CD14-positive monocyte (primary cell): Measurements from ENCODE around the gene PRDM11. TPM values are rescaled to one million over a fixed set of nuclear protein-coding genes. Genes with fewer than 3 reads are reported as not detected.

Experiments used
- DNase-seq, 3 donors: peaks; one replicate each; pipeline ENCODE4 v3.0.0-alpha.2; 2011 to 2022
- H2AFZ ChIP-seq: 2 replicates; pipeline ENCODE4 v1.6.0; 2012; ENCODE audit warnings: mild to moderate bottlenecking, low read depth, low read length, inconsistent platforms; ENCODE audit not compliant: insufficient read depth, poor library complexity, severe bottlenecking
- H3K27ac ChIP-seq, 2 donors: 1 replicate in 1 of 2; 2 replicates in 1 of 2; pipeline ENCODE4 v1.5.1; 2012 to 2013; ENCODE audit warnings: low read length in 2 of 2, control low read depth in 1 of 2, inconsistent platforms in 1 of 2, low read depth in 1 of 2, mild to moderate bottlenecking in 1 of 2
- H3K27me3 ChIP-seq, 2 donors: one replicate each; pipeline versions ENCODE4 v1.6.0 to v1.6.1; 2011 to 2013; ENCODE audit warnings: low read length in 2 of 2; ENCODE audit not compliant: control insufficient read depth in 2 of 2, insufficient read depth in 2 of 2
- H3K36me3 ChIP-seq, 2 donors: replicated peaks in 1 of 2; 1 replicate in 1 of 2; 2 replicates in 1 of 2; pipeline versions ENCODE4 v1.5.1 to v1.6.1; 2012 to 2013; ENCODE audit warnings: low read length in 2 of 2, control low read depth in 1 of 2, inconsistent platforms in 1 of 2, mild to moderate bottlenecking in 1 of 2; ENCODE audit not compliant: insufficient read depth in 2 of 2, control insufficient read depth in 1 of 2
- H3K4me1 ChIP-seq, 2 donors: 1 replicate in 1 of 2; 2 replicates in 1 of 2; pipeline versions ENCODE4 v1.5.1 to v1.6.1; 2012 to 2013; ENCODE audit warnings: low read length in 2 of 2, control low read depth in 1 of 2, inconsistent platforms in 1 of 2, mild to moderate bottlenecking in 1 of 2, moderate library complexity in 1 of 2; ENCODE audit not compliant: insufficient read depth in 2 of 2, control insufficient read depth in 1 of 2
- H3K4me2 ChIP-seq: replicated peaks from 2 replicates; pipeline ENCODE3; 2012; ENCODE audit warnings: low read length, moderate library complexity, mild to moderate bottlenecking; ENCODE audit not compliant: poor library complexity, severe bottlenecking; ENCODE audit errors: extremely low read depth
- H3K4me3 ChIP-seq, 3 experiments: fragments of 200-600 bp in 1 of 3; sonication (generic) in 1 of 3; replicated peaks in 1 of 3; 1 replicate in 2 of 3; 2 replicates in 1 of 3; pipeline ENCODE4 v1.5.1; 2011 to 2013; ENCODE audit warnings: low read length in 3 of 3, mild to moderate bottlenecking in 3 of 3, control low read depth in 2 of 3, low read depth in 2 of 3, inconsistent platforms in 1 of 3, moderate library complexity in 1 of 3
- H3K79me2 ChIP-seq: 2 replicates; pipeline ENCODE4 v1.6.0; 2012; ENCODE audit warnings: mild to moderate bottlenecking, control low read depth, inconsistent platforms, low read length, moderate library complexity; ENCODE audit not compliant: insufficient read depth
- H3K9ac ChIP-seq: 2 replicates; pipeline ENCODE4 v1.6.0; 2017; ENCODE audit warnings: low read length, mild to moderate bottlenecking; ENCODE audit not compliant: insufficient read depth, poor library complexity, severe bottlenecking
- H3K9me3 ChIP-seq, 2 donors: replicated peaks in 1 of 2; 1 replicate in 1 of 2; 2 replicates in 1 of 2; pipeline versions ENCODE4 v1.5.1 to v1.6.1; 2012 to 2013; ENCODE audit warnings: low read length in 2 of 2, control low read depth in 1 of 2; ENCODE audit not compliant: control insufficient read depth in 1 of 2, insufficient read depth in 1 of 2
- H4K20me1 ChIP-seq: 2 replicates; pipeline ENCODE4 v1.6.0; 2012; ENCODE audit warnings: mild to moderate bottlenecking, low read length, control low read depth, moderate library complexity; ENCODE audit not compliant: insufficient read depth
- H3K27ac Mint-ChIP-seq, 7 donors: one replicate each; pipeline ENCODE4 v1.8.0; 2020; ENCODE audit warnings: mild to moderate bottlenecking in 7 of 7, mixed read lengths in 7 of 7, moderate library complexity in 6 of 7, inconsistent platforms in 2 of 7
- H3K27me3 Mint-ChIP-seq, 3 donors: one replicate each; pipeline ENCODE4 v1.8.0; 2021 to 2022; ENCODE audit warnings: low read depth in 3 of 3, mild to moderate bottlenecking in 3 of 3, mixed read lengths in 3 of 3, moderate library complexity in 3 of 3, inconsistent platforms in 1 of 3
- H3K36me3 Mint-ChIP-seq, 2 donors: one replicate each; pipeline ENCODE4 v1.8.0; 2020; ENCODE audit warnings: mixed read lengths in 2 of 2, inconsistent platforms in 1 of 2, mild to moderate bottlenecking in 1 of 2
- H3K4me1 Mint-ChIP-seq: one replicate; pipeline ENCODE4 v1.8.0; 2020; ENCODE audit warnings: mild to moderate bottlenecking, mixed read lengths
- H3K4me3 Mint-ChIP-seq, 2 donors: one replicate each; pipeline ENCODE4 v1.8.0; 2020; ENCODE audit warnings: mild to moderate bottlenecking in 2 of 2, mixed read lengths in 2 of 2, moderate library complexity in 1 of 2
- H3K9me3 Mint-ChIP-seq, 7 donors: one replicate each; pipeline ENCODE4 v1.8.0; 2020 to 2022; ENCODE audit warnings: mixed read lengths in 7 of 7, mild to moderate bottlenecking in 6 of 7, moderate library complexity in 6 of 7, inconsistent platforms in 2 of 7
- WGBS: methylation state at CpG from one replicate; pipeline ENCODE4 v1.1.5; 2013; ENCODE audit warnings: missing lambda C conversion rate; ENCODE audit not compliant: insufficient coverage; 5-methylcytosine and 5-hydroxymethylcytosine counted together
- intact Hi-C, 2 donors: fragments of 100-400 bp; cut with micrococcal nuclease; formaldehyde crosslinking; loops; one replicate each; pipeline versions ENCODE4 v1.15.0 to v1.15.1; 2023
- polyA plus RNA-seq, 3 donors: library from polyadenylated mRNA; depleted of rRNA in 1 of 3; unstranded in 2 of 3; stranded (reverse) in 1 of 3; fragments of 300-500 nt in 2 of 3; fragments of >200 nt in 1 of 3; fragmentation: Illumina TruSeq in 2 of 3; gene quantifications; 1 replicate in 2 of 3; 2 replicates in 1 of 3; pipeline ENCODE4 v1.2.3, GENCODE V29; 2012 to 2021
- TF ChIP-seq, protein P1 (sequence below): fragments of 200-600 bp; IDR thresholded peaks from one replicate; pipeline ENCODE4 v1.8.0; 2022; ENCODE audit warnings: antibody characterized with exemption, mild to moderate bottlenecking

Gene PRDM11
- polyA plus RNA-seq, 3 donors, result 0.48 to 1.8 TPM; not detected in 1

GRCh38 chr11:45147017-45147728, 734 bp downstream of the PRDM11 start:
- H3K27me3 Mint-ChIP-seq, result peaks cover 26 to 40% (median 27%) of the 10 kb centered on the region in 3 donors
- peaks cover 0 to 8% (median 0%) of the 10 kb centered on the region in 7 donors for H3K9me3 Mint-ChIP-seq
- H3K79me2 ChIP-seq, result peaks cover 7% of the 10 kb centered on the region
- H3K36me3 Mint-ChIP-seq, result peaks cover 0 to 2% of the 10 kb centered on the region in 2 donors
- TF ChIP-seq, protein P1, sequence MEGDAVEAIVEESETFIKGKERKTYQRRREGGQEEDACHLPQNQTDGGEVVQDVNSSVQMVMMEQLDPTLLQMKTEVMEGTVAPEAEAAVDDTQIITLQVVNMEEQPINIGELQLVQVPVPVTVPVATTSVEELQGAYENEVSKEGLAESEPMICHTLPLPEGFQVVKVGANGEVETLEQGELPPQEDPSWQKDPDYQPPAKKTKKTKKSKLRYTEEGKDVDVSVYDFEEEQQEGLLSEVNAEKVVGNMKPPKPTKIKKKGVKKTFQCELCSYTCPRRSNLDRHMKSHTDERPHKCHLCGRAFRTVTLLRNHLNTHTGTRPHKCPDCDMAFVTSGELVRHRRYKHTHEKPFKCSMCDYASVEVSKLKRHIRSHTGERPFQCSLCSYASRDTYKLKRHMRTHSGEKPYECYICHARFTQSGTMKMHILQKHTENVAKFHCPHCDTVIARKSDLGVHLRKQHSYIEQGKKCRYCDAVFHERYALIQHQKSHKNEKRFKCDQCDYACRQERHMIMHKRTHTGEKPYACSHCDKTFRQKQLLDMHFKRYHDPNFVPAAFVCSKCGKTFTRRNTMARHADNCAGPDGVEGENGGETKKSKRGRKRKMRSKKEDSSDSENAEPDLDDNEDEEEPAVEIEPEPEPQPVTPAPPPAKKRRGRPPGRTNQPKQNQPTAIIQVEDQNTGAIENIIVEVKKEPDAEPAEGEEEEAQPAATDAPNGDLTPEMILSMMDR, result no peak
- H3K9ac ChIP-seq, result peak overlapping the region; percentile 76
- H3K4me3 Mint-ChIP-seq, result peak overlapping the region; percentile 83 to 91
- peaks cover 19% of the 10 kb centered on the region in 2 donors for H3K4me1 ChIP-seq
- H3K27me3 ChIP-seq, result peaks cover 11 to 23% of the 10 kb centered on the region in 2 donors
- peaks cover 27% of the 10 kb centered on the region for H3K4me1 Mint-ChIP-seq
- no peaks in the 10 kb centered on the region for H4K20me1 ChIP-seq
- H3K9me3 ChIP-seq, result peaks cover 0 to 4% of the 10 kb centered on the region in 2 donors
- peak; percentile 92 to 94 (median 93) for DNase-seq
- H3K36me3 ChIP-seq, result no peaks in the 10 kb centered on the region
- H2AFZ ChIP-seq, result peak overlapping the region; percentile 97
- H3K27ac Mint-ChIP-seq, result peak overlapping the region in 6 of 7 donors; percentile 70 to 87 (median 82)
- intact Hi-C loops, result no loop called here
- H3K27ac ChIP-seq, result peak overlapping the region in 1 of 2 donors; percentile 71
- under 1% methylated on average over 73 of the region's 88 CpGs for WGBS
- peak overlapping the region; percentile 86 for H3K4me2 ChIP-seq
- H3K4me3 ChIP-seq, result peak overlapping the region; percentile 44 to 80 (median 68)

GRCh38 chr11:45147891-45148675, 1.6 kb downstream of the PRDM11 start:
- WGBS, result 87% methylated on average over 6 of the region's 12 CpGs
- Histone ChIP-seq H3K9ac (peak overlapping the region; percentile 76), H4K20me1 (no peaks in the 10 kb centered on the region), H3K4me2 (peak overlapping the region; percentile 86), H3K4me3 (peak overlapping the region in 2 of 3 experiments; percentile 44 to 80), H3K79me2 (peaks cover 7% of the 10 kb centered on the region), H3K27ac (no peak overlapping the region), H2AFZ (peak overlapping the region; percentile 97), H3K36me3 (no peaks in the 10 kb centered on the region), H3K27me3 (peaks cover 11 to 23% of the 10 kb centered on the region in 2 donors), H3K9me3 (peaks cover 0 to 4% of the 10 kb centered on the region in 2 donors), H3K4me1 (peaks cover 19% of the 10 kb centered on the region in 2 donors)
- no peak for DNase-seq
- peak overlapping the region in 5 of 7 donors; percentile 10 to 82 (median 52) for H3K27ac Mint-ChIP-seq
- TF ChIP-seq, protein P1, result no peak
- H3K9me3 Mint-ChIP-seq, result peaks cover 0 to 8% (median 0%) of the 10 kb centered on the region in 7 donors
- peaks cover 0 to 2% of the 10 kb centered on the region in 2 donors for H3K36me3 Mint-ChIP-seq
- peaks cover 21 to 37% (median 26%) of the 10 kb centered on the region in 3 donors for H3K27me3 Mint-ChIP-seq
- peaks cover 27% of the 10 kb centered on the region for H3K4me1 Mint-ChIP-seq
- intact Hi-C loops, result no loop called here
- peak overlapping the region; percentile 83 to 91 for H3K4me3 Mint-ChIP-seq
